AG10803 (cell line): ENCODE results near the gene NOL4L.

Experiments used
- DNase-seq: peaks from one replicate; pipeline ENCODE4 v3.0.0; 2010; ENCODE audit warnings: low read depth
- H3K4me3 ChIP-seq: 2 replicates; pipeline ENCODE4 v1.5.1; 2011; ENCODE audit warnings: mild to moderate bottlenecking, low read length, control low read depth
- TF ChIP-seq, protein P1 (sequence below): conservative IDR thresholded peaks from 2 replicates; pipeline ENCODE4 v1.5.1; 2011; ENCODE audit warnings: mild to moderate bottlenecking, low read length, control low read depth, inconsistent platforms

The NOL4L gene

DNA sequence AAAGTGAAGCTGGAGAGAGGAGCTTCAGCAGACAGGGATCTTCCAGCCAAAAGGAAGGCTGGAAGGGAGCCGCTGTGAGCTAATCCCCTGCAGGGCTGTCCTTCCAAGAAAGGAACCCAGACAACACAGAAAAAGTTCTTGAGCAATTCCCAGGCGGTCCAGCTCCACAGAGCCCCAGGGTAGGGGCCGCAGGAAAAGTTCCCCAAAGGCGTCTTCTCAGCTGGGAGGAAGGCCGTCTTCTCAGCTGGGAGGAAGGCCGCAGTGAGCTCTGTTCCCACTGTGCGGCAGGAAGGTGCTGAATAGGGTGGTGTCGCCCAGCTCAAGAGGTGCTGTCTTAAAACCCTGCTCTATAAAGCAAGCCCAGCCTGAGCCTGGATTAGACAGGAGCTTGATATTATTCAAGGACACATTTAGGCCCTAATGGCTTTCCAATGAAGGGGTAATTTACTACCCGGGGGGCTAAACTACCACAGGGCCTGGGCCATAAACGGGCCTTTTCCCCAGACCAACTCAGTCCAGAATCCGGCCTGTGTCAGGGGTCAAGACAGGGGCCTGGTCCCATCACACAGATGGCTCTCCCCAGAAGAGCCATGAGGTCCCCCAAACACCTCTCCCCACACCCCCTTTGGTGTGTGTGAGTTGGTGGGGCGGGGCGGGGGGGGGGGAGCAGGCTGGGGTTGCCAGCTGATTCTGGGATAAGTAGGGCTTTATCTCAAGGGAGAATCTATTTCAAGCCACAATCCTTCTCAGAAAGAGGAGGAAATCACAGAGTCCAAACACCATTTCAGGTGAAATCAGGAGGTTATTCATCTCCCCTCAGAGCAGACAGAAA, 103.6 kb downstream of the NOL4L start:
- no peak for DNase-seq
- peak overlapping the region; percentile 10; the same call in 1 of the 2 replicates for H3K4me3 ChIP-seq
- TF ChIP-seq, protein P1, sequence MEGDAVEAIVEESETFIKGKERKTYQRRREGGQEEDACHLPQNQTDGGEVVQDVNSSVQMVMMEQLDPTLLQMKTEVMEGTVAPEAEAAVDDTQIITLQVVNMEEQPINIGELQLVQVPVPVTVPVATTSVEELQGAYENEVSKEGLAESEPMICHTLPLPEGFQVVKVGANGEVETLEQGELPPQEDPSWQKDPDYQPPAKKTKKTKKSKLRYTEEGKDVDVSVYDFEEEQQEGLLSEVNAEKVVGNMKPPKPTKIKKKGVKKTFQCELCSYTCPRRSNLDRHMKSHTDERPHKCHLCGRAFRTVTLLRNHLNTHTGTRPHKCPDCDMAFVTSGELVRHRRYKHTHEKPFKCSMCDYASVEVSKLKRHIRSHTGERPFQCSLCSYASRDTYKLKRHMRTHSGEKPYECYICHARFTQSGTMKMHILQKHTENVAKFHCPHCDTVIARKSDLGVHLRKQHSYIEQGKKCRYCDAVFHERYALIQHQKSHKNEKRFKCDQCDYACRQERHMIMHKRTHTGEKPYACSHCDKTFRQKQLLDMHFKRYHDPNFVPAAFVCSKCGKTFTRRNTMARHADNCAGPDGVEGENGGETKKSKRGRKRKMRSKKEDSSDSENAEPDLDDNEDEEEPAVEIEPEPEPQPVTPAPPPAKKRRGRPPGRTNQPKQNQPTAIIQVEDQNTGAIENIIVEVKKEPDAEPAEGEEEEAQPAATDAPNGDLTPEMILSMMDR = no peak

DNA sequence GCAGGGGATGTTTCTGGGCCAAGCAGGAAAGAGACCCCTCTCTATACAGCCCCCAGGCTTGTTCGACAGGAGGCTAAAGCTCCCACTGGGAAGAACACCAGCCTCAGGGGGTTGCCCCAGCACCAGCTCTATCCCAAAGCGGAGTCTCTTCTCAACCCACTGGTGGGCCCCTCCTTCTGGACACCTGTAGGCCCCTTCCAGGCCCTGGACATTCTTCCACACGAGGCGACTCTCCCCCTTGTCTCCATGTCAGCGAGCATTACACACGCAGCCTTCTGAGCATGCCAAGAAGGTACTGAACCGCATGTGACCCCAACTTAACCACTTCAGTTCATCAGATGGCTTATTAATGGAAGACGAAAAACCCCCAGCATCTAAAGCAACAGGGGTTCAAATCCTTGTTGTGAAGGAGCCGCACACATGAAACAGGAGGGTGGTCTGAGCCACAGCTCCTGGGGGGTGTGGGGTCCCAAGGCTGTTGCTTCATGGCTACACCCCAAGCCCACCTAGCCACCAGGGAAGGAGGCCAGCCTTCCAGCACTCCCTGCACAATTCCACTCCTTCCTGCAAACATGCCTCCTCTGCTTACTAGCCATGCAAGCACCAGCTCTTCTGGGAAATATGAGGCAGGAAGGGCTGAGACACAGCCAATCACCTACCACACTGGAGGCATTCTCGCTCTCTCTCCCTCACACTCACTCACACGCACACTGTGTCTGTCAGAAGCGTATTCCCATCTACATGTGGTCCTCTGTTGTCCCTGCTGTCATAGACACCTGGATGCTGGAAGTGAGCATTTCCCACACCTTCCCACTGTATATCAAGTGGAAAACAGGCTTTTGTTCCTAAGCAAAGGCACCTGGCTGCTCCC, 104.5 kb downstream of the NOL4L start:
- DNase-seq = no peak
- no peak overlapping the region for H3K4me3 ChIP-seq
- TF ChIP-seq, protein P1 = no peak

DNA sequence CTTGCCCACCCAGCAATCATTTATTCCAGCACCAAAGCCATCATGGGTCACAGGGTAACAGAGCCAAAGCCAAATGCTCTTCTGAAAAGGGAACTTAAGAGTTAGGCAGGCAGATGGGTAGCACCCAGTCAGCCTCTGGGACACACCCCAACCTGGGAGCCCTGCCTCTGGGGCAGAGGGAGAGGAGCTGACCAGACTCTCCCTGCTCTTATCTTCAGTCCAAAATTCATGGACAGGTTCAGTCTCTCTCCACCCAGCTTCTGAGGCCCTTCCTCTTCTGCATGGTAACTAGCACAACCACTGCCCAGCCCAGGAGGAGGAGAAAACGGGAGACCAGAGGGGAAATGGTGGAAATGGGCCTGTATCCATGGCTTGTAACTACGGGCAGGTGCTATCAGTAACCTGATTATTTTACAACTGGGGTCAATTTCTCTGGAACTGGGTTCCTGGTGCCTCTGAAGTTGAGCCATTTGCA, 105.4 kb downstream of the NOL4L start:
- H3K4me3 ChIP-seq = no peak overlapping the region
- TF ChIP-seq, protein P1 = no peak
- no peak for DNase-seq

DNA sequence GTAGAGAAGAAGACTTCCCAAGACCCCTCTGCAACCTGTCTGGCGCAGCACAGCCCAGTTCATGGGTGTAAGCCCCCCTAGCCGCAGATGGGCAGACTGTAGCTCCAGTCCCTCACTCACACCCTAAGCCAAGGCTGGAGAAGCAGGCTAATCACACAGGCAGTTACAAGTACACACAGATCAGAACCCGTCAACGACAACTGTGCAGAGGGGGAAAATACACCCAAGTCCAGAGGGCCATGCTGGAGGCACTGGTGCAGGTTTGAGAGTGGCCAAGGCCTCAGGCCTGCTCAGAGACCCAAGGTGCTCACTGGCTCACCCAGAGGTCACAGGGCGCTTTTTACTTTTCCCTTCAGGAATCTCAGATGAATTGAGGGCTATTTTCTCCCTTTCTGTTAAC, 106.1 kb downstream of the NOL4L start:
- DNase-seq = no peak
- TF ChIP-seq, protein P1 = no peak
- H3K4me3 ChIP-seq = no peak overlapping the region

DNA sequence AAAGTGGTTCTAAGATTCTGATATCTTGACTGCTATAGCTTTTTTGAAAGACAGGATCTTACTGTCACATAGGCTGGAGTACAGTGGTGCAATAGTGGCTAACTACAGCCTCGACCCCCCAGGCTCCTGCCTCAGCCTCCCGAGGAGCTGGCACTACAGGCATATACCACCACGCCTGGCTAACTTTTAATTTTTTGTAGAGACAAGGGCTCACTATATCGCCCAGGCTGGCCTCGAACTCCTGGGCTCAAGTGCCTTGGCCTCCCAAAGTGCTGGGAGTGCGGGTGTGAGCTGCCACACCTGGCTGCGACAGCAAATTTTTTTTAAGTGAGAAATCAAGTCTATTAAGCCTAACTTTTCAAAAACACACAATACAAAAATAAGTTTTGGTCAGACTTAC, 106.6 kb downstream of the NOL4L start:
- no peak for DNase-seq
- TF ChIP-seq, protein P1 = no peak
- H3K4me3 ChIP-seq = no peak overlapping the region

DNA sequence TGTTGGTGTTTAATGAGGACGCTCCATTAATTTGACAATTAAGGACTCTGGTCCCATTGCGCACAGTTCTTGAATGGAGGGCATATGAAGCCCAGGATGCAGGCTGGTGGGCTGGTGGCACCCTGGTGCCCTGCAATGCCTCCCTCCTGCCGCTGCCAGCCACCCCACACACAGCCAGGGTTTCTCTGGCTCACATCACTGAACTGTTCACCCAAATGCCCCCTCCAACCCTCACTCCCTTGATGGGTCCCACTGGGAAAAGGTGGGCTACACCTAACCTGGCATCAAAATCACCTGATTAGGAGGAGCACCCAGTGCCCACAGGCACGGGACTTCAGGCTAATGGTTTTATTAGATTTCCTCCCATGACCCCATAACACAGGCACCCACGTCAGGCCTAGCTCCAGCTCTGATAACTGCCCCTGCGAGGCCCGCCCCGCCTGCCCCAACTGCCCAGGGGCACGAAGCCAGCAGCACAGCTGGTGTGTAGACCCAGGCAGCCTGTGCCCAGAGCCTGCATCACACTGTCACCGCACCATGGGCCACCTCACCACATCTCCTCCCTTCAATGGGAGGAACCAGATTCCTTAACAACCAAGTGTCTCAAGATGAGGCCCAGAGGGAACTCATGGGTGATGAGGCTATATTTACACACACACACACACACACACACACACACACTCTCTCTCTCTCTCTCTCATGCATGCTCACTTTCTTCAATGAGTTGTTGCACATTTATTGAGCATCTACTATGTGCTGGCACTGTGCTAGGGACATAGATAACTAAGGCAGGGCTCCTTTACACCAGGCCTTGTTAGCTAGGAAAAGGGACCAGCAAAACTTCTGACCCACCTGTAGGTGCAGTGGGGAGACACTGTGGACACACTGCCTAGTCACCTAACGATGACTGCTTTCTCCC, 107.3 kb downstream of the NOL4L start:
- peak; percentile 49 for DNase-seq
- TF ChIP-seq, protein P1 = no peak
- no peak overlapping the region for H3K4me3 ChIP-seq
